H1 (cell line): ENCODE data around the gene ATP6V1G3.

Source experiments
- POLR2A ChIP-seq, 2 experiments: IDR thresholded peaks; 1 replicate in 1 of 2; 2 replicates in 1 of 2; pipeline ENCODE4 v1.6.1; 2011; ENCODE audit warnings: low read depth in 2 of 2, low read length in 2 of 2, mild to moderate bottlenecking in 2 of 2; ENCODE audit errors: control extremely low read depth in 1 of 2
- POLR2AphosphoS5 ChIP-seq: IDR thresholded peaks from 2 replicates; pipeline ENCODE4 v1.6.1; 2011; ENCODE audit warnings: low read depth, low read length

DNA sequence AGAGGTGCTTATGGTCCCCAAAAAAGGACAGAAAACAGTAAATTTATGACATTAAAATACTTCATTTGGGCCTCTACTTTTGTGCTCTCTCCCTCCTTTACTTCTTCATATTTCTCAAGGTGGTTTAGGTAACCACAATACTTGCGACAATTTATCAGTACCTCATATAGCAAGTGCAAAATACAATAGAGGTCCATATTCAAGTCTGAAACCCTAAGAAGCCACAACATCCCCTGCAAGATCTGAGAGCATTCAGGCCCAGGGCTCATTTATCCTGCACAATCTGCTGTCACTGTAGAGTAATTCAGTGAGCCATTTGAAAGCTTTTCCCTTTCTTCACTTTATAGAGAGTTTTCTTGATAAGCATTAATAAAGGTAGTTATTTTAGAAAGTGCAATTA is 24.2 kb upstream of the ATP6V1G3 start:
- TF ChIP-seq POLR2A (IDR thresholded peaks at IDR 0.05; ENCODE audit: control extremely low read depth in 1 of 2, low read depth in 2 of 2, low read length in 2 of 2) (no peak), POLR2AphosphoS5 (no peak)
